WTC11 (cell line): ENCODE results near the gene KY. TPM values are rescaled to one million over a fixed set of nuclear protein-coding genes. Genes with fewer than 3 reads are reported as not detected.

Experiments used
- ATAC-seq: fragments of 200-7000 bp; cut with Tn5 transposase; 2 replicates; pipeline ENCODE4 v1.10.0; 2021; ENCODE audit warnings: mild to moderate bottlenecking, moderate library complexity
- CTCF ChIA-PET: fragments of 300-600 bp; sonication (Branson Sonifier 250); formaldehyde crosslinking; loops from one replicate; lab custom pipeline; 2021; ENCODE audit warnings: antibody characterized with exemption; lab: Charles Lee
- POLR2A ChIA-PET: fragments of 350-600 bp; sonication (Branson Sonifier 250); formaldehyde crosslinking; loops from one replicate; lab custom pipeline; 2021; ENCODE audit warnings: antibody characterized with exemption; lab: Charles Lee
- DNase-seq: peaks from one replicate; pipeline ENCODE4 v3.0.0; 2021; ENCODE audit warnings: low spot score
- H3K27ac Mint-ChIP-seq: 2 replicates; pipeline ENCODE4 v1.8.0; 2021; ENCODE audit warnings: mixed read lengths
- H3K27me3 Mint-ChIP-seq: 2 replicates; pipeline ENCODE4 v1.8.0; 2021; ENCODE audit warnings: low read depth, mild to moderate bottlenecking, moderate library complexity, mixed read lengths
- H3K36me3 Mint-ChIP-seq: 2 replicates; pipeline ENCODE4 v1.8.0; 2021; ENCODE audit warnings: mixed read lengths
- H3K4me1 Mint-ChIP-seq: 2 replicates; pipeline ENCODE4 v1.8.0; 2022; ENCODE audit warnings: mixed read lengths
- H3K4me3 Mint-ChIP-seq: 2 replicates; pipeline ENCODE4 v1.8.0; 2021; ENCODE audit warnings: mild to moderate bottlenecking, moderate library complexity, mixed read lengths
- H3K9me3 Mint-ChIP-seq: 2 replicates; pipeline ENCODE4 v1.8.0; 2021; ENCODE audit warnings: mixed read lengths
- CBFB ChIP-seq: sonication (generic); formaldehyde crosslinking; IDR thresholded peaks from 2 replicates; pipeline ENCODE4 v1.8.1; 2022; ENCODE audit warnings: mild to moderate bottlenecking, low read depth, missing genetic modification reagents
- CREB1 ChIP-seq: sonication (generic); formaldehyde crosslinking; IDR thresholded peaks from 2 replicates; pipeline ENCODE4 v1.8.0; 2023; ENCODE audit warnings: mild to moderate bottlenecking, missing genetic modification reagents
- ELF4 ChIP-seq: sonication (generic); formaldehyde crosslinking; IDR thresholded peaks from 2 replicates; pipeline ENCODE4 v1.8.1; 2022; ENCODE audit warnings: low read depth, mild to moderate bottlenecking, moderate library complexity, missing genetic modification reagents
- FOXJ3 ChIP-seq: sonication (generic); formaldehyde crosslinking; IDR thresholded peaks from 2 replicates; pipeline ENCODE4 v1.9.0; 2021; ENCODE audit warnings: missing genetic modification reagents, mild to moderate bottlenecking, borderline replicate concordance
- FOXK1 ChIP-seq: sonication (generic); formaldehyde crosslinking; IDR thresholded peaks from 2 replicates; pipeline ENCODE4 v1.8.0; 2022; ENCODE audit warnings: mild to moderate bottlenecking, moderate library complexity, missing genetic modification reagents
- FOXP1 ChIP-seq: sonication (generic); formaldehyde crosslinking; IDR thresholded peaks from 2 replicates; pipeline ENCODE4 v1.8.0; 2022; ENCODE audit warnings: missing genetic modification reagents, mild to moderate bottlenecking, moderate library complexity, borderline replicate concordance
- JAZF1 ChIP-seq: fragments of 250-450 bp; sonication (Bioruptor Pico); IDR thresholded peaks from 2 replicates; pipeline ENCODE4 v1.9.0; 2021; ENCODE audit warnings: moderate library complexity, mild to moderate bottlenecking, inconsistent platforms
- JUN ChIP-seq: sonication (generic); formaldehyde crosslinking; IDR thresholded peaks from 2 replicates; pipeline ENCODE4 v1.8.0; 2023; ENCODE audit warnings: mild to moderate bottlenecking, missing genetic modification reagents
- NFATC4 ChIP-seq: fragments of 250-450 bp; sonication (Bioruptor Pico); IDR thresholded peaks from 2 replicates; pipeline ENCODE4 v1.9.0; 2021; ENCODE audit warnings: mild to moderate bottlenecking
- NFE2L1 ChIP-seq: sonication (generic); formaldehyde crosslinking; IDR thresholded peaks from 2 replicates; pipeline ENCODE4 v1.8.1; 2023; ENCODE audit warnings: missing genetic modification reagents
- NR2C2 ChIP-seq: sonication (generic); formaldehyde crosslinking; IDR thresholded peaks from 2 replicates; pipeline ENCODE4 v1.8.0; 2022; ENCODE audit warnings: mild to moderate bottlenecking, missing genetic modification reagents
- NR3C1 ChIP-seq: sonication (generic); formaldehyde crosslinking; conservative IDR thresholded peaks from 2 replicates; pipeline ENCODE4 v1.8.1; 2023; ENCODE audit warnings: low read depth, mild to moderate bottlenecking, missing genetic modification reagents
- PRRX2 ChIP-seq: fragments of 250-450 bp; sonication (Bioruptor Pico); IDR thresholded peaks from 2 replicates; pipeline ENCODE4 v1.8.0; 2021; ENCODE audit warnings: mild to moderate bottlenecking
- SP1 ChIP-seq: sonication (generic); formaldehyde crosslinking; conservative IDR thresholded peaks from 2 replicates; pipeline ENCODE4 v1.8.1; 2022; ENCODE audit warnings: missing genetic modification reagents
- TEAD4 ChIP-seq: sonication (generic); formaldehyde crosslinking; IDR thresholded peaks from 2 replicates; pipeline ENCODE4 v1.8.0; 2022; ENCODE audit warnings: mild to moderate bottlenecking, missing genetic modification reagents
- ZNF121 ChIP-seq: sonication (generic); formaldehyde crosslinking; IDR thresholded peaks from 2 replicates; pipeline ENCODE4 v1.8.0; 2023; ENCODE audit warnings: missing genetic modification reagents
- ZNF219 ChIP-seq: sonication (generic); formaldehyde crosslinking; IDR thresholded peaks from 2 replicates; pipeline ENCODE4 v1.8.0; 2023; ENCODE audit warnings: missing genetic modification reagents, mild to moderate bottlenecking, borderline replicate concordance
- ZNF232 ChIP-seq: sonication (generic); formaldehyde crosslinking; IDR thresholded peaks from 2 replicates; pipeline ENCODE4 v1.8.0; 2022; ENCODE audit warnings: mild to moderate bottlenecking, missing genetic modification reagents
- ZNF317 ChIP-seq: sonication (generic); formaldehyde crosslinking; IDR thresholded peaks from 2 replicates; pipeline ENCODE4 v1.8.1; 2023; ENCODE audit warnings: low read depth, mild to moderate bottlenecking, moderate library complexity, missing genetic modification reagents, borderline replicate concordance
- ZNF396 ChIP-seq: fragments of 250-450 bp; sonication (Bioruptor Pico); IDR thresholded peaks from 2 replicates; pipeline ENCODE4 v1.8.0; 2021; ENCODE audit warnings: mild to moderate bottlenecking, moderate library complexity, borderline replicate concordance
- total RNA-seq: library from RNA; stranded (reverse); gene quantifications from 3 replicates; pipeline ENCODE4 v1.2.3, GENCODE V29; 2021
- TF ChIP-seq, protein P1 (sequence below): fragments of 250-450 bp; sonication (Bioruptor Pico); IDR thresholded peaks from 2 replicates; pipeline ENCODE4 v1.9.0; 2021; ENCODE audit warnings: mild to moderate bottlenecking
- TF ChIP-seq, protein P2 (sequence below): sonication (generic); formaldehyde crosslinking; IDR thresholded peaks from 2 replicates; pipeline ENCODE4 v1.8.0; 2022; ENCODE audit warnings: mild to moderate bottlenecking, missing genetic modification reagents
- TF ChIP-seq, protein P3 (sequence below): sonication (generic); formaldehyde crosslinking; IDR thresholded peaks from 2 replicates; pipeline ENCODE4 v1.8.0; 2023; ENCODE audit warnings: missing genetic modification reagents, mild to moderate bottlenecking, borderline replicate concordance
- TF ChIP-seq, protein P4 (sequence below): fragments of 250-450 bp; sonication (Bioruptor Pico); IDR thresholded peaks from 2 replicates; pipeline ENCODE4 v1.9.0; 2021; ENCODE audit warnings: moderate library complexity, mild to moderate bottlenecking, inconsistent platforms, borderline replicate concordance

Gene KY
- total RNA-seq, 1 experiment from 2014 or later, result not detected

DNA sequence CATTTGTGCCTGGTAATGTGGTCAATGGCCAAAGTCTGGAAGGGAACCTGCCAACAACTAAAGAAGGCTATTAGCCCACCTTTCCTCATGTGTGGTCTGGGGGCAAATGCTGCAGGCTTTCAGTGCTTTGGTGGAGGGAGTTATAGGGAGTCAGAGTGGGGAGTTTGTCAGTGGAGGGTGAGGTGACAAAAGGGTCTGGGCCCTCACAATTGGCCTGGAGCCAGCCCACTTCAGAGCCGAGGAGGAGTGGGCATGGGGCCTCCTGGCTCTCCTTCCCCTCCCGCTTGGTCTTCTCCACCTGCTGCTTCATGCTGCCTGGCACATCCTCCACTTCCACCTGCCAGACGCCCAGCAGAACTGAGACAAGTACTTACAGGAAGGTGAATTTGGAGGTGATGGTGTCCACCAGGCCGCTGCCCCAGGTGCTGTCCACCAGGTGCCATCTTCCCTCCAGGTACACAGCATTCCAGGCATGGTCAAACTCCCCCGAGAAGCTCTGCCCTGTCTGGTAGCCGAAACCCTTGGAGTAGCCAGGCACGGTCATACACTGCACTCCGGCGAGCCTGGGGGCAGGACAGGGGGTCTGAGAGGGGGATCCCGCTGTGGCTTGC, 40.9 kb downstream of the KY start:
- no peak overlapping the region for H3K27ac Mint-ChIP-seq
- no peak for ATAC-seq
- H3K9me3 Mint-ChIP-seq, result no peaks in the 10 kb centered on the region
- no peak overlapping the region for H3K4me3 Mint-ChIP-seq
- ChIA-PET CTCF (no interaction called here), POLR2A (no interaction called here)
- H3K4me1 Mint-ChIP-seq, result no peaks in the 10 kb centered on the region
- DNase-seq, result no peak
- H3K36me3 Mint-ChIP-seq, result no peaks in the 10 kb centered on the region
- TF ChIP-seq ELF4 (CRISPR knock-in tag) (no peak), CBFB (CRISPR knock-in tag) (no peak), ZNF121 (CRISPR knock-in tag) (no peak), NFE2L1 (CRISPR knock-in tag) (no peak), ZNF396 (CRISPR knock-in tag) (no peak), JUN (CRISPR knock-in tag) (no peak), NR2C2 (CRISPR knock-in tag) (no peak), CREB1 (no peak), FOXJ3 (no peak), ZNF232 (CRISPR knock-in tag) (no peak), PRRX2 (CRISPR knock-in tag) (no peak), NR3C1 (no peak)
- TF ChIP-seq, protein P1, sequence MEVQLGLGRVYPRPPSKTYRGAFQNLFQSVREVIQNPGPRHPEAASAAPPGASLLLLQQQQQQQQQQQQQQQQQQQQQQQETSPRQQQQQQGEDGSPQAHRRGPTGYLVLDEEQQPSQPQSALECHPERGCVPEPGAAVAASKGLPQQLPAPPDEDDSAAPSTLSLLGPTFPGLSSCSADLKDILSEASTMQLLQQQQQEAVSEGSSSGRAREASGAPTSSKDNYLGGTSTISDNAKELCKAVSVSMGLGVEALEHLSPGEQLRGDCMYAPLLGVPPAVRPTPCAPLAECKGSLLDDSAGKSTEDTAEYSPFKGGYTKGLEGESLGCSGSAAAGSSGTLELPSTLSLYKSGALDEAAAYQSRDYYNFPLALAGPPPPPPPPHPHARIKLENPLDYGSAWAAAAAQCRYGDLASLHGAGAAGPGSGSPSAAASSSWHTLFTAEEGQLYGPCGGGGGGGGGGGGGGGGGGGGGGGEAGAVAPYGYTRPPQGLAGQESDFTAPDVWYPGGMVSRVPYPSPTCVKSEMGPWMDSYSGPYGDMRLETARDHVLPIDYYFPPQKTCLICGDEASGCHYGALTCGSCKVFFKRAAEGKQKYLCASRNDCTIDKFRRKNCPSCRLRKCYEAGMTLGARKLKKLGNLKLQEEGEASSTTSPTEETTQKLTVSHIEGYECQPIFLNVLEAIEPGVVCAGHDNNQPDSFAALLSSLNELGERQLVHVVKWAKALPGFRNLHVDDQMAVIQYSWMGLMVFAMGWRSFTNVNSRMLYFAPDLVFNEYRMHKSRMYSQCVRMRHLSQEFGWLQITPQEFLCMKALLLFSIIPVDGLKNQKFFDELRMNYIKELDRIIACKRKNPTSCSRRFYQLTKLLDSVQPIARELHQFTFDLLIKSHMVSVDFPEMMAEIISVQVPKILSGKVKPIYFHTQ, result no peak
- TF ChIP-seq, protein P2, sequence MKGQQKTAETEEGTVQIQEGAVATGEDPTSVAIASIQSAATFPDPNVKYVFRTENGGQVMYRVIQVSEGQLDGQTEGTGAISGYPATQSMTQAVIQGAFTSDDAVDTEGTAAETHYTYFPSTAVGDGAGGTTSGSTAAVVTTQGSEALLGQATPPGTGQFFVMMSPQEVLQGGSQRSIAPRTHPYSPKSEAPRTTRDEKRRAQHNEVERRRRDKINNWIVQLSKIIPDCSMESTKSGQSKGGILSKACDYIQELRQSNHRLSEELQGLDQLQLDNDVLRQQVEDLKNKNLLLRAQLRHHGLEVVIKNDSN (CRISPR knock-in tag), result no peak
- TF ChIP-seq, all 79 proteins: peak for 0
- peaks cover 2% of the 10 kb centered on the region; the same call in 1 of the 2 replicates for H3K27me3 Mint-ChIP-seq

DNA sequence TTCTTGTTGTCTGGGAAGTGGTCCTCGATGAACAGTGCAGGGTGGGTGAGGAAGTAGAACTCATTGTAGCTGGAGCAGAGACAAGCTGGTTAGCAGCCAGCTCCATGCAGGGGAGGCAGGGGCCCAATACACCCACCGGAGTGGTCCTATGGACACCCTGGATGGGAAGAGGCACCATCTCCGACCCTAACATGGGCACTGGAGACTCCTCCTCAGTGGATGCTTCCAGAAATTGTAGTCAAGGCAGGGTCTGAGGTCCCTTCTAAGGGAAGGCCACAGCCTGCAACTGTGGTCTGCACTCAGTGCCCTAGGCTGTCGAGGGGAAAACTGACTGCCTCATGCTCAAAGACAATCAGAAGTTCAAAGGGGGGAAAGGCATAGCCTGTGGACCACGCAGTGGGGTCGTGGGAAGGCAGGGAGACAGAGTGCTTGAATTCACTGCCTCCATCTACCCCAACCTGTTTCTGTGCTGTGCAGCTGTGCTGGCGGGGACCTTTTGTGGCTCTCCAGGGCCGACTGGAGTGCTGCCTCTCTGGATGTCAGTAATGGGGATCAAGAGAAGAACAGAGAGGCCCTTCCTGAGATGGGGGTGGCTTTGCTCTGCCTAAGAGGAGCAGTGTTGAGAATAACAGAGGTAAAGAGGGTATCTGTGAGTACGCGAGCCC, 41.9 kb downstream of the KY start:
- DNase-seq (no peak), ATAC-seq (no peak)
- TF ChIP-seq FOXK1 (CRISPR knock-in tag) (no peak), ZNF317 (no peak), JAZF1 (CRISPR knock-in tag) (no peak), FOXP1 (CRISPR knock-in tag) (no peak), SP1 (CRISPR knock-in tag) (no peak), TEAD4 (CRISPR knock-in tag) (no peak), NFATC4 (no peak), ZNF219 (CRISPR knock-in tag) (no peak)
- TF ChIP-seq, protein P3, sequence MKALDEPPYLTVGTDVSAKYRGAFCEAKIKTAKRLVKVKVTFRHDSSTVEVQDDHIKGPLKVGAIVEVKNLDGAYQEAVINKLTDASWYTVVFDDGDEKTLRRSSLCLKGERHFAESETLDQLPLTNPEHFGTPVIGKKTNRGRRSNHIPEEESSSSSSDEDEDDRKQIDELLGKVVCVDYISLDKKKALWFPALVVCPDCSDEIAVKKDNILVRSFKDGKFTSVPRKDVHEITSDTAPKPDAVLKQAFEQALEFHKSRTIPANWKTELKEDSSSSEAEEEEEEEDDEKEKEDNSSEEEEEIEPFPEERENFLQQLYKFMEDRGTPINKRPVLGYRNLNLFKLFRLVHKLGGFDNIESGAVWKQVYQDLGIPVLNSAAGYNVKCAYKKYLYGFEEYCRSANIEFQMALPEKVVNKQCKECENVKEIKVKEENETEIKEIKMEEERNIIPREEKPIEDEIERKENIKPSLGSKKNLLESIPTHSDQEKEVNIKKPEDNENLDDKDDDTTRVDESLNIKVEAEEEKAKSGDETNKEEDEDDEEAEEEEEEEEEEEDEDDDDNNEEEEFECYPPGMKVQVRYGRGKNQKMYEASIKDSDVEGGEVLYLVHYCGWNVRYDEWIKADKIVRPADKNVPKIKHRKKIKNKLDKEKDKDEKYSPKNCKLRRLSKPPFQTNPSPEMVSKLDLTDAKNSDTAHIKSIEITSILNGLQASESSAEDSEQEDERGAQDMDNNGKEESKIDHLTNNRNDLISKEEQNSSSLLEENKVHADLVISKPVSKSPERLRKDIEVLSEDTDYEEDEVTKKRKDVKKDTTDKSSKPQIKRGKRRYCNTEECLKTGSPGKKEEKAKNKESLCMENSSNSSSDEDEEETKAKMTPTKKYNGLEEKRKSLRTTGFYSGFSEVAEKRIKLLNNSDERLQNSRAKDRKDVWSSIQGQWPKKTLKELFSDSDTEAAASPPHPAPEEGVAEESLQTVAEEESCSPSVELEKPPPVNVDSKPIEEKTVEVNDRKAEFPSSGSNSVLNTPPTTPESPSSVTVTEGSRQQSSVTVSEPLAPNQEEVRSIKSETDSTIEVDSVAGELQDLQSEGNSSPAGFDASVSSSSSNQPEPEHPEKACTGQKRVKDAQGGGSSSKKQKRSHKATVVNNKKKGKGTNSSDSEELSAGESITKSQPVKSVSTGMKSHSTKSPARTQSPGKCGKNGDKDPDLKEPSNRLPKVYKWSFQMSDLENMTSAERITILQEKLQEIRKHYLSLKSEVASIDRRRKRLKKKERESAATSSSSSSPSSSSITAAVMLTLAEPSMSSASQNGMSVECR (CRISPR knock-in tag), result no peak
- TF ChIP-seq, protein P4, sequence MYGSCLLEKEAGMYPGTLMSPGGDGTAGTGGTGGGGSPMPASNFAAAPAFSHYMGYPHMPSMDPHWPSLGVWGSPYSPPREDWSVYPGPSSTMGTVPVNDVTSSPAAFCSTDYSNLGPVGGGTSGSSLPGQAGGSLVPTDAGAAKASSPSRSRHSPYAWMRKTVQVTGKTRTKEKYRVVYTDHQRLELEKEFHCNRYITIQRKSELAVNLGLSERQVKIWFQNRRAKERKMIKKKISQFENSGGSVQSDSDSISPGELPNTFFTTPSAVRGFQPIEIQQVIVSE (CRISPR knock-in tag), result no peak
- ChIA-PET POLR2A (no interaction called here), CTCF (interaction anchor here (1.8 kb wide), 1 partner anchor 69 kb away, joined by 5 read pairs; no protein-coding TSS in a partner anchor)
- H3K27ac Mint-ChIP-seq, result no peak overlapping the region
- peaks cover 2% of the 10 kb centered on the region; the same call in 1 of the 2 replicates for H3K27me3 Mint-ChIP-seq
- H3K4me1 Mint-ChIP-seq, result no peaks in the 10 kb centered on the region
- H3K36me3 Mint-ChIP-seq, result no peaks in the 10 kb centered on the region
- H3K4me3 Mint-ChIP-seq, result no peak overlapping the region
- H3K9me3 Mint-ChIP-seq, result no peaks in the 10 kb centered on the region
